Adrenal gland (tissue), 5 donors: ENCODE results near the gene ANKRD33.

ENCODE experiments used
- CTCF ChIP-seq, 6 experiments: fragments of 450-650 bp in 4 of 6; fragments of 200-600 bp in 2 of 6; sonication (generic) in 1 of 6; IDR thresholded peaks; 1 replicate in 5 of 6; 2 replicates in 1 of 6; pipeline versions ENCODE4 v1.5.1 to v1.8.0; 2016 to 2021; ENCODE audit warnings: antibody characterized with exemption in 6 of 6, mild to moderate bottlenecking in 2 of 6, moderate library complexity in 1 of 6
- POLR2A ChIP-seq, 2 donors: fragments of 450-650 bp; IDR thresholded peaks; one replicate each; pipeline ENCODE4 v1.6.1; 2017; ENCODE audit warnings: antibody characterized with exemption in 2 of 2, mild to moderate bottlenecking in 2 of 2, moderate library complexity in 1 of 2
- donor health status: DM: no; HTN: no; CAD: no.

GRCh38 chr12:51840966-51841365 lies 46.9 kb upstream of the ANKRD33 start:
- TF ChIP-seq CTCF (IDR thresholded peaks at IDR 0.05) (no peak), POLR2A (IDR thresholded peaks at IDR 0.05) (no peak)
